WTC11 (cell line): ENCODE data around the gene LMBR1. TPM values are rescaled to one million over a fixed set of nuclear protein-coding genes. Genes with fewer than 3 reads are reported as not detected.
A peak's percentile ranks its signal among the peaks of the same experiment; 100 is the strongest.

Experiments used
- ATAC-seq: fragments of 200-7000 bp; cut with Tn5 transposase; 2 replicates; pipeline ENCODE4 v1.10.0; 2021; ENCODE audit warnings: mild to moderate bottlenecking, moderate library complexity
- Bru-seq: library from RNA; stranded (reverse); fragments of 400-500 nt; gene quantifications from one replicate; lab custom pipeline; 2021; lab: Mats Ljungman, UMichigan
- CTCF ChIA-PET: fragments of 300-600 bp; sonication (Branson Sonifier 250); formaldehyde crosslinking; loops from one replicate; lab custom pipeline; 2021; ENCODE audit warnings: antibody characterized with exemption; lab: Charles Lee
- POLR2A ChIA-PET: fragments of 350-600 bp; sonication (Branson Sonifier 250); formaldehyde crosslinking; loops from one replicate; lab custom pipeline; 2021; ENCODE audit warnings: antibody characterized with exemption; lab: Charles Lee
- DNase-seq: peaks from one replicate; pipeline ENCODE4 v3.0.0; 2021; ENCODE audit warnings: low spot score
- H3K27ac Mint-ChIP-seq: 2 replicates; pipeline ENCODE4 v1.8.0; 2021; ENCODE audit warnings: mixed read lengths
- H3K27me3 Mint-ChIP-seq: 2 replicates; pipeline ENCODE4 v1.8.0; 2021; ENCODE audit warnings: low read depth, mild to moderate bottlenecking, moderate library complexity, mixed read lengths
- H3K36me3 Mint-ChIP-seq: 2 replicates; pipeline ENCODE4 v1.8.0; 2021; ENCODE audit warnings: mixed read lengths
- H3K4me1 Mint-ChIP-seq: 2 replicates; pipeline ENCODE4 v1.8.0; 2022; ENCODE audit warnings: mixed read lengths
- H3K4me3 Mint-ChIP-seq: 2 replicates; pipeline ENCODE4 v1.8.0; 2021; ENCODE audit warnings: mild to moderate bottlenecking, moderate library complexity, mixed read lengths
- H3K9me3 Mint-ChIP-seq: 2 replicates; pipeline ENCODE4 v1.8.0; 2021; ENCODE audit warnings: mixed read lengths
- CREM ChIP-seq: sonication (generic); formaldehyde crosslinking; IDR thresholded peaks from 2 replicates; pipeline ENCODE4 v1.8.1; 2022; ENCODE audit warnings: mild to moderate bottlenecking, missing genetic modification reagents, moderate library complexity
- CTCF ChIP-seq: fragments of 200-600 bp; IDR thresholded peaks from 2 replicates; pipeline ENCODE4 v1.8.0; 2022; ENCODE audit warnings: antibody characterized with exemption
- E2F1 ChIP-seq: sonication (generic); formaldehyde crosslinking; IDR thresholded peaks from 2 replicates; pipeline ENCODE4 v1.8.0; 2022; ENCODE audit warnings: mild to moderate bottlenecking, missing genetic modification reagents
- ESRRA ChIP-seq: sonication (generic); formaldehyde crosslinking; IDR thresholded peaks from 2 replicates; pipeline ENCODE4 v1.8.1; 2022; ENCODE audit warnings: mild to moderate bottlenecking, missing genetic modification reagents, borderline replicate concordance
- ETV6 ChIP-seq: sonication (generic); formaldehyde crosslinking; IDR thresholded peaks from 2 replicates; pipeline ENCODE4 v1.8.1; 2022; ENCODE audit warnings: mild to moderate bottlenecking, missing genetic modification reagents
- FOXP4 ChIP-seq: sonication (generic); formaldehyde crosslinking; IDR thresholded peaks from 2 replicates; pipeline ENCODE4 v1.8.0; 2022; ENCODE audit warnings: mild to moderate bottlenecking, missing genetic modification reagents
- GTF2I ChIP-seq: fragments of 250-450 bp; sonication (Bioruptor Pico); conservative IDR thresholded peaks from 2 replicates; pipeline ENCODE4 v1.4.0; 2021; ENCODE audit warnings: mild to moderate bottlenecking
- JAZF1 ChIP-seq: fragments of 250-450 bp; sonication (Bioruptor Pico); IDR thresholded peaks from 2 replicates; pipeline ENCODE4 v1.9.0; 2021; ENCODE audit warnings: moderate library complexity, mild to moderate bottlenecking, inconsistent platforms
- MAX ChIP-seq: sonication (generic); formaldehyde crosslinking; IDR thresholded peaks from 2 replicates; pipeline ENCODE4 v1.8.0; 2022; ENCODE audit warnings: mild to moderate bottlenecking, missing genetic modification reagents
- NFE2L1 ChIP-seq: sonication (generic); formaldehyde crosslinking; IDR thresholded peaks from 2 replicates; pipeline ENCODE4 v1.8.1; 2023; ENCODE audit warnings: missing genetic modification reagents
- SMAD3 ChIP-seq: sonication (generic); formaldehyde crosslinking; IDR thresholded peaks from 2 replicates; pipeline ENCODE4 v1.8.0; 2022; ENCODE audit warnings: missing genetic modification reagents, mild to moderate bottlenecking, borderline replicate concordance
- SOX15 ChIP-seq: fragments of 250-450 bp; sonication (Bioruptor Pico); IDR thresholded peaks from 2 replicates; pipeline ENCODE4 v1.9.0; 2021; ENCODE audit warnings: mild to moderate bottlenecking
- SP1 ChIP-seq: sonication (generic); formaldehyde crosslinking; conservative IDR thresholded peaks from 2 replicates; pipeline ENCODE4 v1.8.1; 2022; ENCODE audit warnings: missing genetic modification reagents
- TCF7 ChIP-seq: sonication (generic); formaldehyde crosslinking; IDR thresholded peaks from 2 replicates; pipeline ENCODE4 v1.8.0; 2022; ENCODE audit warnings: mild to moderate bottlenecking, low read depth, missing genetic modification reagents, moderate library complexity
- ZNF232 ChIP-seq: sonication (generic); formaldehyde crosslinking; IDR thresholded peaks from 2 replicates; pipeline ENCODE4 v1.8.0; 2022; ENCODE audit warnings: mild to moderate bottlenecking, missing genetic modification reagents
- ZNF532 ChIP-seq: fragments of 250-450 bp; sonication (Bioruptor Pico); IDR thresholded peaks from 2 replicates; pipeline ENCODE4 v1.9.0; 2021; ENCODE audit warnings: mild to moderate bottlenecking, borderline replicate concordance
- long read RNA-seq, 3 experiments: library from RNA in 1 of 3; library from capped mRNA in 1 of 3; library from polyadenylated mRNA in 1 of 3; unstranded in 2 of 3; stranded (forward) in 1 of 3; transcript quantifications; one replicate each; pipeline ENCODE4 v2.0.0, GENCODE V29; 2021
- total RNA-seq: library from RNA; stranded (reverse); gene quantifications from 3 replicates; pipeline ENCODE4 v1.2.3, GENCODE V29; 2021
- TF ChIP-seq, protein P1 (sequence below): sonication (generic); formaldehyde crosslinking; IDR thresholded peaks from 2 replicates; pipeline ENCODE4 v1.8.1; 2023; ENCODE audit warnings: mild to moderate bottlenecking, moderate library complexity, missing genetic modification reagents

LMBR1 gene, protein sequence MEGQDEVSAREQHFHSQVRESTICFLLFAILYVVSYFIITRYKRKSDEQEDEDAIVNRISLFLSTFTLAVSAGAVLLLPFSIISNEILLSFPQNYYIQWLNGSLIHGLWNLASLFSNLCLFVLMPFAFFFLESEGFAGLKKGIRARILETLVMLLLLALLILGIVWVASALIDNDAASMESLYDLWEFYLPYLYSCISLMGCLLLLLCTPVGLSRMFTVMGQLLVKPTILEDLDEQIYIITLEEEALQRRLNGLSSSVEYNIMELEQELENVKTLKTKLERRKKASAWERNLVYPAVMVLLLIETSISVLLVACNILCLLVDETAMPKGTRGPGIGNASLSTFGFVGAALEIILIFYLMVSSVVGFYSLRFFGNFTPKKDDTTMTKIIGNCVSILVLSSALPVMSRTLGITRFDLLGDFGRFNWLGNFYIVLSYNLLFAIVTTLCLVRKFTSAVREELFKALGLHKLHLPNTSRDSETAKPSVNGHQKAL
- 55.6 to 57.3 TPM (median 56.5 TPM) in 3 replicates for total RNA-seq
- Bru-seq, nascent RNA = percentile 80 among the genes with signal in this experiment
- long read RNA-seq, experiment 1, full-length matches to known transcripts = 145 of 250 reads
- long read RNA-seq, experiment 1, partial matches to known transcripts = 33 of 250 reads
- long read RNA-seq, experiment 1, other reads (novel, unspliced or antisense) = 72 of 250 reads
- long read RNA-seq, experiment 2, partial matches to known transcripts = 13 of 79 reads
- long read RNA-seq, experiment 2, other reads (novel, unspliced or antisense) = 66 of 79 reads
- long read RNA-seq, experiment 3, partial matches to known transcripts = 0 of 1 reads
- long read RNA-seq, experiment 3, other reads (novel, unspliced or antisense) = 1 of 1 reads

DNA sequence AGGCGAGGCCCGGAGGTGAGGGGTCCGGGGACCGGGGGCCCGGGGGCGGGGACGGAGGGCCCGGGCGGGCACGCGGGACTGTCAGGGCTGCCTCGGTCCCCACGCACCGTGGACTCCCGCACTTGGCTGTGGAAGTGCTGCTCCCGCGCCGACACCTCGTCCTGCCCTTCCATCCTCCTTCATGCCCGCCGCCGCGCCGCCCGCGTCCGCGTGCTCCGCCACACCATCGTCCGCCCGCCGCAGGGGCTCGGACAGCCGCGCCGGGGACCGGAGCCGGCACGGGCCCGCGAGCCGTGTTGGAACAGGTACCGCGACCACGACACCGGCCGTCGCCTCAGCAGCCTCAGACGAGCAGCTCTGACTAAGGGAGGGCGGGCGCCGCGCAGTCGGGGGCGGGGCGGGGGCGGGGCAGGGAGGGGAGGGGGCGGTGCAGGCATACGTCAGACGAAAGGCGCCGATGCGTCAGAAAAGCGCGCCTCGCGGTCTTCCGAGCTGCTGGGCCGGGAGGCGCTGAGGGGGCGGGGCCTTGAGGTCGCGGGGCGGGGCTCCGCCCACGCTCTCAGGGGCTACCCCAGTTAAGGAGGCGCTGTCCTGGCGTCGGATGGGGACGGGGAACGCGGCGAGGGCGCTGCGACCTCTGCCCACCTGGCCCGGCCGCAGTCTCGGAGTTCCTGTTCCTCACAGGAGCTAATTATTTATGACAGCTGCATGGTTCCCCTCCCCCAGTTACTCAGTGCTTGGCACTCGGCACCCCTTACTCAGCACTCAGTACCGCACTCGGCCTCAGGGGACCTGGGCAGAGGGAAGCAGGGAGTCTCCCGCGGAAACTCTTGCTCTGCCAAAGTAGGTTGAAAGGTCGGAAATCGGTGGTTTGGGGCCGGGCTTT is at the start of gene LMBR1:
LMBR1 (minus strand) TSS at position 363 of the 886 bp plus-strand sequence; CDS start at position 173, 190 bp downstream.
- Mint-ChIP-seq H3K4me1 (peaks cover 22% of the 10 kb centered on the region), H3K27me3 (peaks cover 3% of the 10 kb centered on the region; the same call in 1 of the 2 replicates), H3K27ac (peak within 1 kb of the TSS; percentile 95), H3K36me3 (peaks cover 2% of the 10 kb centered on the region; the same call in 1 of the 2 replicates), H3K9me3 (no peaks in the 10 kb centered on the region), H3K4me3 (peak within 1 kb of the TSS; percentile 93)
- CTCF ChIA-PET = interaction anchor here (0.8 to 1.7 kb wide), 8 partner anchors 12 to 284 kb away, joined by 3 to 9 read pairs (median 4); partner anchors contain the start of gene NOM1
- ATAC-seq (peak; percentile 87), DNase-seq (peak; percentile 95)
- POLR2A ChIA-PET = interaction anchor here (0.5 to 1.5 kb wide), 8 partner anchors 54 to 1079 kb away, joined by 3 to 7 read pairs (median 3); partner anchors contain the start of gene NOM1
- no peak for TF ChIP-seq E2F1 (CRISPR knock-in tag)
- TF ChIP-seq, protein P1, sequence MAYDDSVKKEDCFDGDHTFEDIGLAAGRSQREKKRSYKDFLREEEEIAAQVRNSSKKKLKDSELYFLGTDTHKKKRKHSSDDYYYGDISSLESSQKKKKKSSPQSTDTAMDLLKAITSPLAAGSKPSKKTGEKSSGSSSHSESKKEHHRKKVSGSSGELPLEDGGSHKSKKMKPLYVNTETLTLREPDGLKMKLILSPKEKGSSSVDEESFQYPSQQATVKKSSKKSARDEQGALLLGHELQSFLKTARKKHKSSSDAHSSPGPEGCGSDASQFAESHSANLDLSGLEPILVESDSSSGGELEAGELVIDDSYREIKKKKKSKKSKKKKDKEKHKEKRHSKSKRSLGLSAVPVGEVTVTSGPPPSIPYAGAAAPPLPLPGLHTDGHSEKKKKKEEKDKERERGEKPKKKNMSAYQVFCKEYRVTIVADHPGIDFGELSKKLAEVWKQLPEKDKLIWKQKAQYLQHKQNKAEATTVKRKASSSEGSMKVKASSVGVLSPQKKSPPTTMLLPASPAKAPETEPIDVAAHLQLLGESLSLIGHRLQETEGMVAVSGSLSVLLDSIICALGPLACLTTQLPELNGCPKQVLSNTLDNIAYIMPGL (CRISPR knock-in tag) = peak; percentile 80; the same call in 1 of the 2 replicates
- no peak for TF ChIP-seq TCF7 (CRISPR knock-in tag)
- peak; percentile 59; the same call in 1 of the 2 replicates for TF ChIP-seq FOXP4
- peak; percentile 57; the same call in 1 of the 2 replicates for TF ChIP-seq MAX
- TF ChIP-seq CREM (CRISPR knock-in tag) = peak; percentile 92
- TF ChIP-seq SP1 (CRISPR knock-in tag) = peak; percentile 88
- TF ChIP-seq NFE2L1 (CRISPR knock-in tag) = no peak
- peak; percentile 24; the same call in 1 of the 2 replicates for TF ChIP-seq SMAD3 (CRISPR knock-in tag)
- TF ChIP-seq CTCF = no peak
- no peak for TF ChIP-seq ZNF532 (CRISPR knock-in tag)
- TF ChIP-seq ESRRA = no peak
- no peak for TF ChIP-seq JAZF1 (CRISPR knock-in tag)
- 0 out of 2 replicates have a peak, but pooled peaks have one; percentile 9 for TF ChIP-seq ETV6 (CRISPR knock-in tag)
- no peak for TF ChIP-seq SOX15
- no peak for TF ChIP-seq ZNF232 (CRISPR knock-in tag)
- 0 out of 2 replicates have a peak, but pooled peaks have one; percentile 36 for TF ChIP-seq GTF2I (CRISPR knock-in tag)
